ENCODE data around the gene SDCBP2. TPM values are rescaled to one million over a fixed set of nuclear protein-coding genes. Genes with fewer than 3 reads are reported as not detected.

The SDCBP2 gene
- total and polyA plus RNA-seq, 2 donors (not counting 1 experiment from before 2014, with no cell fraction given), result 1.2 to 1.3 TPM

DNA sequence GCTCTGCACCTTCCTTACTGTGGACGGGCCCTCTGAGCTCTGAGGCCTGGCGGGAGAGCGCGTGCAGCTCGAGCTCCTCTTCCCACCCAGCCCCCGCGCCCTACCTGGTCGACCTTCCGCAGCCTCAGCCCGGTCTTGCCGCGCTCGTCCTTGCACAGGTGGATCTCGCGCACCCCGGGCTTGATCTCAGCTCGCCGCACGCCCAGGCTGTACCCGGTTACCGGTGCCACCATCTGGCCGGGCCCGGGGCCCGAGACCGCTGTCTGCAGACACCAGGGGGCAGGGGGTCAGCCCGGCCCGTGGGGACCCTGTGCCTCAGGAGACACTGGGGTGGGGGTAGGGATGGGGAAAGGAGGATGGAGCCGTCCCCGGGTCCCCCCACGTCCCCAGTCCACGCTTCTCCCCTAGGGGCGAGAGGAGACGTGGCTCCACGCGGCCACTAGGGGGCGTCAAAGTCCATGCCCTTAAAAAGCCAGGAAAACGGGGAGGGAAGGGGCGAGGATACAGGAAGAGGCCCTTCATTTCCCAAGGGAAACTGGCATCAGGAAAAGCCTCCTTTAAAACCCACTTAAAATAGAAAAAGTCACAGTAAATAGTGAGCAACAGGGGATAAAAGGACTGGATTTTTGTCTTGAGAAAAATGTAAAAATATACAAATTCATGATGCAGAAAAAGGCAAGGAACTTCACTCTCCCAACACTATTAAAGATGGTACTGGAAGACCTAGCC is 15.5 kb downstream of the SDCBP2 start:
- H3K4me2 ChIP-seq (replicated peaks; ENCODE audit: low read depth, low read length, poor library complexity, severe bottlenecking), result peak overlapping the region; percentile 58
- Mint-ChIP-seq H3K27ac (no peak overlapping the region), H3K4me3 (no peak overlapping the region)

DNA sequence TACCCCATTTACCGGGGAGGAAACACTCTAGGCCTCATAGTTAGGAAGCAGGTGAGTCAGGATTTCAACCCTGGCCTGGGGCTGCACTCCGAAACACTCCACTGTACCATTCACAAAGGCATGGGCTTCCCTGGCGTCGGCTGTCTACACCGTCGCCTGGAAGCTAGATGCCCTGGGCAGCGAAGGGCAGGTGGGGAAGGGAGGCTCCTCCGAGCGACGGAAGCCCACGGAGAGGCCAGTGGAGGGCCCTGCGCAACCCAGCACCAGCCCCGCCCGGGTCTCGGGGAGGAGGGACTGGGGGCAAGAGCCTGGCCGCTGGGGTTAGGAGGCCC is 16.1 kb downstream of the SDCBP2 start:
- Histone ChIP-seq H3K79me2 (ENCODE audit: control insufficient read depth, insufficient read depth, low read length) (no peaks in the 10 kb centered on the region), H3K27ac (ENCODE audit: low read length in 2 of 2) (no peak overlapping the region), H3K27me3 (replicated peaks in 1 of 4; ENCODE audit: control extremely low read depth in 1 of 4, control insufficient read depth in 3 of 4, insufficient read depth in 4 of 4, low read length in 3 of 4) (no peaks in the 10 kb centered on the region), H2AFZ (ENCODE audit: insufficient read depth, low read depth, low read length, poor library complexity, severe bottlenecking) (no peak overlapping the region), H3K9ac (ENCODE audit: low read length) (no peak overlapping the region), H3K9me3 (ENCODE audit: control extremely low read depth in 1 of 3, control insufficient read depth in 2 of 3, insufficient read depth in 1 of 3, low read length in 2 of 3) (peaks cover 0 to 6% (median 0%) of the 10 kb centered on the region in 3 donors), H3K36me3 (replicated peaks in 1 of 2; ENCODE audit: control extremely low read depth in 1 of 2, control insufficient read depth in 1 of 2, extremely low read depth in 1 of 2, insufficient read depth in 2 of 2, low read length in 1 of 2) (no peaks in the 10 kb centered on the region), H3K4me3 (ENCODE audit: control extremely low read depth in 1 of 5, extremely low read depth in 1 of 5, insufficient read depth in 1 of 5, low read depth in 2 of 5, low read length in 4 of 5) (no peak overlapping the region), H3K4me2 (replicated peaks; ENCODE audit: low read depth, low read length, poor library complexity, severe bottlenecking) (no peak overlapping the region), H3K4me1 (ENCODE audit: control insufficient read depth in 2 of 2, insufficient read depth in 2 of 2, low read length in 2 of 2) (peaks cover 0 to 7% of the 10 kb centered on the region in 2 donors), H4K20me1 (ENCODE audit: control insufficient read depth, insufficient read depth, low read length, poor library complexity, severe bottlenecking) (no peaks in the 10 kb centered on the region)
- Mint-ChIP-seq H3K4me1 (no peaks in the 10 kb centered on the region), H3K4me3 (no peak overlapping the region), H3K27me3 (peaks cover 4% of the 10 kb centered on the region), H3K27ac (no peak overlapping the region), H3K9me3 (ENCODE audit: insufficient read depth) (no peaks in the 10 kb centered on the region)
- DNase-seq (no peak), ATAC-seq (ENCODE audit: low read depth) (no peak)
- POLR2A ChIA-PET, result no interaction called here
- WGBS (ENCODE audit: insufficient coverage), result 91% methylated on average over 9 of the region's 16 CpGs
- no peak for TF ChIP-seq EZH2 (IDR thresholded peaks at IDR 0.05; ENCODE audit: borderline replicate concordance, insufficient read depth, low read depth, low read length, poor library complexity, severe bottlenecking)
- TF ChIP-seq, protein P1, sequence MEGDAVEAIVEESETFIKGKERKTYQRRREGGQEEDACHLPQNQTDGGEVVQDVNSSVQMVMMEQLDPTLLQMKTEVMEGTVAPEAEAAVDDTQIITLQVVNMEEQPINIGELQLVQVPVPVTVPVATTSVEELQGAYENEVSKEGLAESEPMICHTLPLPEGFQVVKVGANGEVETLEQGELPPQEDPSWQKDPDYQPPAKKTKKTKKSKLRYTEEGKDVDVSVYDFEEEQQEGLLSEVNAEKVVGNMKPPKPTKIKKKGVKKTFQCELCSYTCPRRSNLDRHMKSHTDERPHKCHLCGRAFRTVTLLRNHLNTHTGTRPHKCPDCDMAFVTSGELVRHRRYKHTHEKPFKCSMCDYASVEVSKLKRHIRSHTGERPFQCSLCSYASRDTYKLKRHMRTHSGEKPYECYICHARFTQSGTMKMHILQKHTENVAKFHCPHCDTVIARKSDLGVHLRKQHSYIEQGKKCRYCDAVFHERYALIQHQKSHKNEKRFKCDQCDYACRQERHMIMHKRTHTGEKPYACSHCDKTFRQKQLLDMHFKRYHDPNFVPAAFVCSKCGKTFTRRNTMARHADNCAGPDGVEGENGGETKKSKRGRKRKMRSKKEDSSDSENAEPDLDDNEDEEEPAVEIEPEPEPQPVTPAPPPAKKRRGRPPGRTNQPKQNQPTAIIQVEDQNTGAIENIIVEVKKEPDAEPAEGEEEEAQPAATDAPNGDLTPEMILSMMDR (IDR thresholded peaks at IDR 0.05), result no peak
- CTCF ChIA-PET, result interaction anchor here (0.6 to 3.3 kb wide), 13 partner anchors 10 to 923 kb away, joined by 3 to 74 read pairs (median 6); partner anchors contain the start of gene NSFL1C
- intact Hi-C loops (cut with micrococcal nuclease), result loop anchor here (1.0 kb wide), 3 partner anchors 80 to 190 kb away; partner anchors contain the start of gene FKBP1A

More for the DNA sequence above, 15.5 kb downstream of the SDCBP2 start:
- TF ChIP-seq, protein P1 (IDR thresholded peaks at IDR 0.05), result peak; percentile 99
- TF ChIP-seq EZH2 (IDR thresholded peaks at IDR 0.05; ENCODE audit: borderline replicate concordance, insufficient read depth, low read depth, low read length, poor library complexity, severe bottlenecking), result no peak
- ChIA-PET CTCF (interaction anchor here (0.6 to 3.3 kb wide), 12 partner anchors 9 to 923 kb away, joined by 3 to 74 read pairs (median 6); partner anchors contain the start of gene NSFL1C), POLR2A (no interaction called here)
- Histone ChIP-seq H3K36me3 (replicated peaks in 1 of 2; ENCODE audit: control extremely low read depth in 1 of 2, control insufficient read depth in 1 of 2, extremely low read depth in 1 of 2, insufficient read depth in 2 of 2, low read length in 1 of 2) (no peaks in the 10 kb centered on the region), H3K9me3 (ENCODE audit: control extremely low read depth in 1 of 3, control insufficient read depth in 2 of 3, insufficient read depth in 1 of 3, low read length in 2 of 3) (peaks cover 0 to 6% (median 0%) of the 10 kb centered on the region in 3 donors), H4K20me1 (ENCODE audit: control insufficient read depth, insufficient read depth, low read length, poor library complexity, severe bottlenecking) (no peaks in the 10 kb centered on the region), H3K4me3 (ENCODE audit: control extremely low read depth in 1 of 5, extremely low read depth in 1 of 5, insufficient read depth in 1 of 5, low read depth in 2 of 5, low read length in 4 of 5) (no peak overlapping the region), H3K9ac (ENCODE audit: low read length) (no peak overlapping the region), H3K79me2 (ENCODE audit: control insufficient read depth, insufficient read depth, low read length) (no peaks in the 10 kb centered on the region), H2AFZ (ENCODE audit: insufficient read depth, low read depth, low read length, poor library complexity, severe bottlenecking) (peak overlapping the region; percentile 61), H3K27me3 (replicated peaks in 1 of 4; ENCODE audit: control extremely low read depth in 1 of 4, control insufficient read depth in 3 of 4, insufficient read depth in 4 of 4, low read length in 3 of 4) (no peaks in the 10 kb centered on the region), H3K27ac (ENCODE audit: low read length in 2 of 2) (no peak overlapping the region), H3K4me1 (ENCODE audit: control insufficient read depth in 2 of 2, insufficient read depth in 2 of 2, low read length in 2 of 2) (peaks cover 0 to 7% of the 10 kb centered on the region in 2 donors)
- no peaks in the 10 kb centered on the region for H3K4me1 Mint-ChIP-seq
- DNase-seq (peak; percentile 78), ATAC-seq (ENCODE audit: low read depth) (peak; percentile 65)
- no peaks in the 10 kb centered on the region for H3K9me3 Mint-ChIP-seq (ENCODE audit: insufficient read depth)
- intact Hi-C loops (cut with micrococcal nuclease), result loop anchor here (1.0 kb wide), 3 partner anchors 80 to 190 kb away; partner anchors contain the start of gene FKBP1A
- 48% methylated on average over 25 of the region's 38 CpGs for WGBS (ENCODE audit: insufficient coverage)
- H3K27me3 Mint-ChIP-seq, result peaks cover 4% of the 10 kb centered on the region
